H1 (cell line): ENCODE data around the gene COQ8B. TPM values are rescaled to one million over a fixed set of nuclear protein-coding genes. Genes with fewer than 3 reads are reported as not detected.

ENCODE experiments used
- CTCF ChIA-PET: fragments of 300-600 bp; sonication (Branson Sonifier 250); formaldehyde crosslinking; loops from one replicate; lab custom pipeline; 2021; ENCODE audit not compliant: partially characterized antibody; lab: Charles Lee
- POLR2A ChIA-PET: fragments of 300-600 bp; sonication (Branson Sonifier 250); formaldehyde crosslinking; loops from one replicate; lab custom pipeline; 2021; ENCODE audit warnings: inconsistent platforms; ENCODE audit not compliant: partially characterized antibody; lab: Charles Lee
- DNase-seq, 2 experiments: peaks; one replicate each; pipeline versions ENCODE4 v3.0.0 to v3.0.0-alpha.2; 2010 to 2022; ENCODE audit warnings: low spot score in 2 of 2, low read depth in 1 of 2, mixed read lengths in 1 of 2
- FAIRE-seq: peaks from 2 replicates; lab custom pipeline; 2011; peaks lifted over from hg19 to GRCh38; lab: Jason Lieb, UNC
- H2AFZ ChIP-seq: 2 replicates; pipeline ENCODE4 v1.8.1; 2012; ENCODE audit warnings: low read length, inconsistent platforms
- H2AK5ac ChIP-seq: 2 replicates; pipeline ENCODE4 v1.6.1; 2013; ENCODE audit warnings: low read depth, low read length
- H2BK120ac ChIP-seq: replicated peaks from 2 replicates; pipeline ENCODE3; 2013; ENCODE audit warnings: low read depth, low read length, inconsistent platforms
- H2BK12ac ChIP-seq: 2 replicates; pipeline ENCODE4 v1.6.1; 2013; ENCODE audit warnings: low read depth, low read length
- H2BK15ac ChIP-seq: 2 replicates; pipeline ENCODE4 v1.6.1; 2013; ENCODE audit warnings: low read length
- H2BK20ac ChIP-seq: 2 replicates; pipeline ENCODE4 v1.6.1; 2013; ENCODE audit warnings: low read length
- H2BK5ac ChIP-seq: 2 replicates; pipeline ENCODE4 v1.6.1; 2013; ENCODE audit warnings: low read depth, low read length
- H3K14ac ChIP-seq: 2 replicates; pipeline ENCODE4 v1.6.1; 2013; ENCODE audit warnings: inconsistent platforms; ENCODE audit not compliant: insufficient read length
- H3K18ac ChIP-seq: 2 replicates; pipeline ENCODE4 v1.6.1; 2013; ENCODE audit warnings: low read length; ENCODE audit errors: extremely low read depth
- H3K23ac ChIP-seq: 2 replicates; pipeline ENCODE4 v1.6.1; 2013; ENCODE audit warnings: inconsistent platforms; ENCODE audit not compliant: insufficient read length
- H3K23me2 ChIP-seq: 2 replicates; pipeline ENCODE4 v1.6.1; 2013; ENCODE audit warnings: low read depth, low read length
- H3K27ac ChIP-seq: 2 replicates; pipeline ENCODE4 v1.6.1; 2011; ENCODE audit warnings: low read depth, low read length, inconsistent platforms
- H3K27me3 ChIP-seq, 4 experiments: replicated peaks in 1 of 4; 1 replicate in 1 of 4; 2 replicates in 3 of 4; pipeline versions ENCODE4 v1.6.1 to v1.8.1; 2011 to 2013; ENCODE audit warnings: low read length in 3 of 4, mild to moderate bottlenecking in 3 of 4, inconsistent platforms in 2 of 4, mixed read lengths in 2 of 4, moderate library complexity in 1 of 4; ENCODE audit not compliant: control insufficient read depth in 3 of 4, insufficient read depth in 3 of 4; ENCODE audit errors: extremely low read depth in 1 of 4
- H3K36me3 ChIP-seq, 4 experiments: 2 replicates each; pipeline versions ENCODE4 v1.6.1 to v1.8.1; 2011 to 2013; ENCODE audit warnings: mild to moderate bottlenecking in 4 of 4, low read length in 3 of 4, moderate library complexity in 2 of 4, control low read depth in 1 of 4, inconsistent platforms in 1 of 4; ENCODE audit not compliant: insufficient read depth in 4 of 4, control insufficient read depth in 2 of 4
- H3K4ac ChIP-seq: replicated peaks from 2 replicates; pipeline ENCODE3; 2013; ENCODE audit warnings: low read length, low read depth, mixed read lengths, inconsistent platforms; ENCODE audit not compliant: insufficient read length
- H3K4me1 ChIP-seq, 4 experiments: replicated peaks in 1 of 4; 1 replicate in 1 of 4; 2 replicates in 3 of 4; pipeline versions ENCODE4 v1.6.1 to v1.8.1; 2011 to 2013; ENCODE audit warnings: low read length in 3 of 4, inconsistent platforms in 2 of 4, mixed read lengths in 1 of 4; ENCODE audit not compliant: insufficient read depth in 4 of 4, control insufficient read depth in 3 of 4
- H3K4me2 ChIP-seq, 2 experiments: 2 replicates each; pipeline versions ENCODE4 v1.6.1 to v1.8.1; 2011 to 2013; ENCODE audit warnings: low read depth in 2 of 2, low read length in 2 of 2, control low read depth in 1 of 2, inconsistent platforms in 1 of 2, mild to moderate bottlenecking in 1 of 2; ENCODE audit not compliant: insufficient read depth in 1 of 2
- H3K4me3 ChIP-seq, 4 experiments: fragments of 200-600, 300-600 bp in 1 of 4; sonication (generic), shearing (Covaris generic), sonication (Bioruptor Twin) in 1 of 4; 2 replicates each; pipeline versions ENCODE4 v1.5.1 to v1.8.1; 2011 to 2016; ENCODE audit warnings: low read length in 4 of 4, low read depth in 3 of 4, control low read depth in 2 of 4, inconsistent platforms in 2 of 4, mild to moderate bottlenecking in 2 of 4, mixed read lengths in 1 of 4, moderate library complexity in 1 of 4; ENCODE audit not compliant: insufficient read depth in 2 of 4; ENCODE audit errors: extremely low read depth in 1 of 4
- H3K56ac ChIP-seq: replicated peaks from 2 replicates; pipeline ENCODE3; 2013; ENCODE audit warnings: low read depth, mild to moderate bottlenecking, mixed read lengths, low read length, inconsistent platforms; ENCODE audit not compliant: insufficient read length
- H3K79me1 ChIP-seq: 2 replicates; pipeline ENCODE4 v1.6.1; 2013; ENCODE audit warnings: low read depth, low read length, control low read depth
- H3K79me2 ChIP-seq, 2 experiments: 2 replicates each; pipeline versions ENCODE4 v1.6.1 to v1.8.1; 2012 to 2013; ENCODE audit warnings: low read length in 2 of 2, mild to moderate bottlenecking in 2 of 2, inconsistent platforms in 1 of 2; ENCODE audit not compliant: insufficient read depth in 2 of 2, control insufficient read depth in 1 of 2
- H3K9ac ChIP-seq, 4 experiments: replicated peaks in 1 of 4; 1 replicate in 1 of 4; 2 replicates in 3 of 4; pipeline versions ENCODE4 v1.6.1 to v1.8.1; 2011 to 2013; ENCODE audit warnings: low read depth in 3 of 4, low read length in 3 of 4, control low read depth in 2 of 4, mild to moderate bottlenecking in 2 of 4, moderate library complexity in 2 of 4, inconsistent platforms in 1 of 4; ENCODE audit errors: extremely low read depth in 1 of 4
- H3K9me3 ChIP-seq, 2 experiments: 2 replicates each; pipeline versions ENCODE4 v1.6.1 to v1.8.1; 2012 to 2013; ENCODE audit warnings: mild to moderate bottlenecking in 2 of 2, moderate library complexity in 2 of 2, control low read depth in 1 of 2, inconsistent platforms in 1 of 2, low read depth in 1 of 2, low read length in 1 of 2, mixed read lengths in 1 of 2; ENCODE audit not compliant: insufficient read depth in 2 of 2
- H4K20me1 ChIP-seq, 2 experiments: replicated peaks in 1 of 2; 2 replicates each; pipeline versions ENCODE3 to v1.8.1; 2011 to 2013; ENCODE audit warnings: inconsistent platforms in 2 of 2, low read length in 2 of 2, mild to moderate bottlenecking in 1 of 2; ENCODE audit not compliant: insufficient read depth in 2 of 2, control insufficient read depth in 1 of 2
- H4K5ac ChIP-seq: 2 replicates; pipeline ENCODE4 v1.6.1; 2013; ENCODE audit warnings: low read length, low read depth, mixed read lengths, inconsistent platforms; ENCODE audit not compliant: insufficient read length
- H4K8ac ChIP-seq: 2 replicates; pipeline ENCODE4 v1.8.0; 2013; ENCODE audit warnings: mild to moderate bottlenecking, moderate library complexity, low read length, inconsistent platforms; ENCODE audit not compliant: insufficient read depth; ENCODE audit errors: extremely low read depth
- H4K91ac ChIP-seq: replicated peaks from 2 replicates; pipeline ENCODE3; 2013; ENCODE audit warnings: low read length, mixed read lengths, inconsistent platforms; ENCODE audit not compliant: insufficient read length
- CEBPB ChIP-seq: IDR thresholded peaks from 2 replicates; pipeline ENCODE4 v1.6.1; 2012; ENCODE audit warnings: low read depth, low read length
- GTF2F1 ChIP-seq: IDR thresholded peaks from 2 replicates; pipeline ENCODE4 v1.6.1; 2012; ENCODE audit warnings: low read depth, low read length, improper control_type of control experiment, borderline replicate concordance
- JUND ChIP-seq: IDR thresholded peaks from 2 replicates; pipeline ENCODE4 v1.6.1; 2011; ENCODE audit warnings: mild to moderate bottlenecking, improper control_type of control experiment, low read length
- KDM1A ChIP-seq: fragments of 200-600, 300-600 bp; sonication (generic); IDR thresholded peaks from 2 replicates; pipeline ENCODE4 v1.7.1; 2016; ENCODE audit warnings: mild to moderate bottlenecking, low read length, borderline replicate concordance
- POLR2A ChIP-seq, 2 experiments: IDR thresholded peaks; 1 replicate in 1 of 2; 2 replicates in 1 of 2; pipeline ENCODE4 v1.6.1; 2011; ENCODE audit warnings: low read depth in 2 of 2, low read length in 2 of 2, mild to moderate bottlenecking in 2 of 2; ENCODE audit errors: control extremely low read depth in 1 of 2
- POLR2AphosphoS5 ChIP-seq: IDR thresholded peaks from 2 replicates; pipeline ENCODE4 v1.6.1; 2011; ENCODE audit warnings: low read depth, low read length
- RBBP5 ChIP-seq: IDR thresholded peaks from 2 replicates; pipeline ENCODE4 v1.7.1; 2012; ENCODE audit warnings: low read depth, mild to moderate bottlenecking, inconsistent platforms, low read length, moderate library complexity, borderline replicate concordance
- RFX5 ChIP-seq: IDR thresholded peaks from 2 replicates; pipeline ENCODE4 v1.6.1; 2011; ENCODE audit warnings: low read depth, low read length, improper control_type of control experiment, borderline replicate concordance
- SIRT6 ChIP-seq: IDR thresholded peaks from one replicate; pipeline ENCODE4 v1.7.1; 2012; ENCODE audit warnings: low read length, inconsistent platforms
- SUZ12 ChIP-seq: fragments of 200-600 bp; sonication (generic); IDR thresholded peaks from 2 replicates; pipeline ENCODE4 v1.6.1; 2012; ENCODE audit warnings: mild to moderate bottlenecking, inconsistent platforms, low read length, moderate library complexity, mixed read lengths
- USF2 ChIP-seq: IDR thresholded peaks from 2 replicates; pipeline ENCODE4 v1.6.1; 2011; ENCODE audit warnings: low read length, improper control_type of control experiment
- WGBS, 2 experiments: shearing (Covaris generic) in 1 of 2; methylation state at CpG; one replicate each; pipeline versions ENCODE4 v1.1.6 to v1.1.7; 2013 to 2015; ENCODE audit warnings: low lambda C conversion rate in 2 of 2, mixed read lengths in 2 of 2, inconsistent platforms in 1 of 2, low coverage in 1 of 2, missing lambda C conversion rate in 1 of 2; ENCODE audit not compliant: insufficient replicate concordance in 2 of 2, insufficient coverage in 1 of 2, insufficient read length in 1 of 2; ENCODE audit errors: extremely low coverage in 1 of 2, missing lambda C conversion rate in 1 of 2; 5-methylcytosine and 5-hydroxymethylcytosine counted together
- polyA plus RNA-seq, 7 experiments: library from polyadenylated mRNA; depleted of rRNA in 3 of 7; stranded (reverse) in 5 of 7; unstranded in 2 of 7; fragments of >200 nt in 5 of 7; fragments of 200-250 nt in 2 of 7; gene quantifications; 1 replicate in 5 of 7; 2 replicates in 1 of 7; 4 replicates in 1 of 7; pipeline versions ENCODE4 v1.2.1 to v1.2.3, GENCODE V29; 2011 to 2013; ENCODE audit warnings: missing spikeins in 2 of 7, mixed read lengths in 2 of 7
- total RNA-seq: library from RNA; stranded (reverse); fragmentation: NEBNext Ultra II Directional; extraction: Animal tissue kit (Norgen Biotek cat#: 25700); gene quantifications from 2 replicates; pipeline ENCODE4 v1.2.1, GENCODE V29; 2021

The COQ8B gene
- total and polyA plus RNA-seq, 2 of the 8 experiments (the other 6 are each of a cell fraction or from before 2014, with no cell fraction given), result 41.7 to 46.1 TPM

GRCh38 chr19:40755791-40756190, 39.1 kb upstream of the COQ8B start:
- peaks cover 31 to 75% (median 53%) of the 10 kb centered on the region in 4 experiments; a peak in 7 of 8 replicates for H3K36me3 ChIP-seq
- H4K20me1 ChIP-seq, result peaks cover 23 to 37% of the 10 kb centered on the region in 2 experiments
- no peak overlapping the region for H2BK12ac ChIP-seq
- DNase-seq, result no peak
- POLR2A ChIA-PET, result interaction anchor here (0.9 to 15.7 kb wide), 6 partner anchors 13 to 54 kb away, joined by 4 to 399 read pairs (median 63); partner anchors contain the start of genes COQ8B, EGLN2, ITPKC and MIA
- no peaks in the 10 kb centered on the region for H3K9me3 ChIP-seq
- H4K5ac ChIP-seq, result no peak overlapping the region
- no peak overlapping the region; a peak in 2 of 7 replicates for H3K9ac ChIP-seq
- no peak for FAIRE-seq
- H3K4me3 ChIP-seq, result no peak overlapping the region
- peak overlapping the region; percentile 42 to 56 for H3K4me2 ChIP-seq
- peaks cover 7% of the 10 kb centered on the region for H3K79me1 ChIP-seq
- H3K23ac ChIP-seq, result no peak overlapping the region
- no peak overlapping the region for H2BK20ac ChIP-seq
- no peaks in the 10 kb centered on the region; a peak in 2 of 7 replicates for H3K4me1 ChIP-seq
- H2BK120ac ChIP-seq, result no peak overlapping the region
- peaks cover 1% of the 10 kb centered on the region; the same call in 1 of the 2 replicates for H3K23me2 ChIP-seq
- H2AFZ ChIP-seq, result no peak overlapping the region
- H3K27ac ChIP-seq, result no peak overlapping the region; the same call in 1 of the 2 replicates
- H3K18ac ChIP-seq, result no peak overlapping the region
- no peak overlapping the region for H2AK5ac ChIP-seq
- peak overlapping the region; percentile 13; the same call in 1 of the 2 replicates for H2BK5ac ChIP-seq
- no peak overlapping the region for H3K56ac ChIP-seq
- H3K4ac ChIP-seq, result no peak overlapping the region
- CTCF ChIA-PET, result interaction anchor here (0.8 to 3.4 kb wide), 5 partner anchors 11 to 92 kb away, joined by 3 to 14 read pairs (median 3); no protein-coding TSS in a partner anchor
- H4K8ac ChIP-seq, result peak overlapping the region; percentile 63; the same call in 1 of the 2 replicates
- no peaks in the 10 kb centered on the region for H3K27me3 ChIP-seq
- no peak for TF ChIP-seq RBBP5
- TF ChIP-seq GTF2F1, result no peak
- no peak for TF ChIP-seq JUND
- TF ChIP-seq CEBPB, result no peak
- TF ChIP-seq SUZ12, result no peak
- TF ChIP-seq SIRT6, result no peak
- TF ChIP-seq POLR2AphosphoS5, result 0 out of 2 replicates have a peak, but pooled peaks have one; percentile 3
- no peak for TF ChIP-seq RFX5
- TF ChIP-seq USF2, result no peak
- no peak for TF ChIP-seq KDM1A
- peak in 1 of 2 experiments; percentile 44; a peak in 1 of 3 replicates for TF ChIP-seq POLR2A (IDR thresholded peaks at IDR 0.05; ENCODE audit: control extremely low read depth in 1 of 2, low read depth in 2 of 2, low read length in 2 of 2)
- H4K91ac ChIP-seq, result no peak overlapping the region
- no peak overlapping the region for H3K14ac ChIP-seq
- H3K79me2 ChIP-seq, result peaks cover 43 to 74% of the 10 kb centered on the region in 2 experiments
- WGBS, 2 experiments, result 97% methylated on average over 8 of the region's 8 CpGs; no CpG with 5 or more reads in 1 of the 2 experiments
- H2BK15ac ChIP-seq, result no peak overlapping the region
